GM19043 (cell line): ENCODE results near the gene SSR3.
"Not testable (repeated sequence)": the region's sequence is repeated elsewhere in the genome, so short reads cannot be mapped to it uniquely, and the experiment has no call there.

Source experiments
- ATAC-seq: cut with Tn5 transposase; IDR thresholded peaks from one replicate; pipeline ENCODE4 v1.9.1; 2021; ENCODE audit warnings: low read depth; ENCODE audit not compliant: unreplicated experiment

Gene SSR3

DNA sequence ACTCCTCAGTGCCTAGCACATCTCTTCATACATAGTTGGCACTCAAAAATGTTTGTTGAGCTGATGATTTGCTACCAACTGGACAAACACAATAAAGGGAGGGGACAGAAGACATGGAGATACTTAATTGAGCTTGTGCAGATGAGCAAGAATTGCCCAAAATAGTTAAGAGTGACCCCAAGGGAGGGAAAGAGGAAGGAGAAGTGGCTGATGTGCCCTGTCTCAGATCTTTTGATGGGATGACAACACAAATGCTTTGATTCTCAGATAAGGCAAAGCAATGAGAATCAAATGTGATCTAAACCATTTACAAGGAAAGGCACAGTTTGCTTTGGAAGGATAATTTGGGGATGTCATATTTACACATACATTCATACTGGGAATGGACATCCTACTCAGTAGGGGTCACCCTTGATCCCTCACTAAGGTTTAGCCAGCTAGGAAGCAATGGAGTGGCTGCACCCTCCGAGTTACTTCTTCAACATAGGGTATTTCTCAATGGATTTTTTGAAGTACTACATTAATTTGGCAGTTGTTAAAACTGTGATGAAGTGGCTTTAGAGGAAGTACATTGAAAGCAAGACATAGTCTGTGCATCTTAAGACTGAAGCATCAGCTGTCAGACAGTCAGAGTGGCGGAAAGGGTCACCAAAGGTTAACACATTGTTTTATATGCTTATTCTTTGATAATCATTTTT, 21.9 kb upstream of the SSR3 start:
- no peak for ATAC-seq

DNA sequence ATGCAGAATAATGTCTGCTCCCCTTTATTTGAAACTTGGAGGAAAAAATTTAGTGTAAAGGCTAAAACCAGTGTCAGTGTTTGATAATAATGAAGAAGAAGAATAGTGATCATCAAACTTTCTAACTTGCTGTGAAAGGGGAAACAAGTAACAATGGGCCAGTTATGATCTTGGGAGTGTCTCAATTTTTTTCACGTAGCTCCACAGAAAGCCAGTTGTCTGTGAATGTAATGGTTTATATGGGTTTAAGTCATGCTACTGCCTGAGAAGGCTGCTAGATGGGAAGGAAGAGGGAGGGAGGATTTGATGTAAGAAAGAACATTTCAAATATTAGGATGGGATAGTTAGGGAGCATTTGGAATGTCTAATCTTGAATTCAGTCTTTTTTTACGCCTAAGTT, 21.1 kb upstream of the SSR3 start:
- no peak for ATAC-seq

DNA sequence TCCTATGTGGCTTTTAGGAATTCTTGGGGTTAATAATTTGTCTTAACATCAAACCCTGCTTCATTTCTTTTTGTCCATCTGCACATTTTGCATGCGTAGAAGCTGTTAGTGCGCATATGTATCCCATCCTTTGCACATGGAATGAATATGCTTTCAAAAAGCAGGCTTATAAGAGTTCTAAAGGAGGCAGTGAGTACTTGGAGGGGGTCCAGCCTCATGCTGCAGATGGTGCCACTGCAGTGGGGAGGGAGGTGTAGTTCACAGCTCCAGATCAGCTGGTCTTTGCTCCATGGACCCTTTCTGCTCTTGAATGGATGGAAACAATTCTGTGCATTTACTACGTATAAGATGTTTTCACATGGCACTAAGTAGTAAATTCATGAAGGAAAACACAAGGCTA, 20.7 kb upstream of the SSR3 start:
- no peak for ATAC-seq

DNA sequence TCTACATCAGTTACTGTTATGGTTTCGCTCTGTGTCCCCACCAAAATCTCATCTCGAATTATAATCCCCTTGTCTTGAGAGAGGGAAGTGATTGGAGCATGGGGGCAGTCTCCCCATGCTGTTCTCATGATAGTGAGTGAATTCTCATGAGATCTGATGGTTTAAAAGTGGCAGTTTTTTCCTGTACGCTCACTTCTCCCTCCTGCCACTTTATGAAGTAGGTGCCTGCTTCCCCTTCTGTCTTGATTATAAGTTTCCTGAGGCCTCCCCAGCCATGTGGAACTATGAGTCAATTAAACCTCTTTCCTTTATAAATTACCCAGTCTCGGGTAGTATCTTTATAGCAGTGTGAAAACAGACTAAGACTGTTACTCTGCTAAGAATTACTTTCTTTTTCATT, 15.0 kb upstream of the SSR3 start:
- not testable (repeated sequence) for ATAC-seq

DNA sequence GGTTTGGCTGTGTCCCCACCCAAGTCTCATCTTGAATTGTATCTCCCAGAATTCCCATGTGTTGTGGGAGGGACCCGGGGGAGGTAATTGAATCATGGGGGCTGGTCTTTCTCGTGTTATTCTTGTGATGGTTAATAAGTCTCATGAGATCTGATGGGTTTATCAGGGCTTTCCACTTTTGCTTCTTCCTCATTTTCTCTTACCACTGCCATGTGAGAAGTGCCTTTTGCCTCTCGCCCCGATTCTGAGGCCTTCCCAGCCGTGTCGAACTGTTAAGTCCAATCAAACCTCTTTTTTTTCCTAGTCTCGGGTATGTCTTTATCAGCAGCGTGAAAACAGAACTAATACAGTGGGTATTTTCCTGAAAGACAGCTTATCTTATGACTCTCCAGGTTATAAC, 14.1 kb upstream of the SSR3 start:
- ATAC-seq, result not testable (repeated sequence)

DNA sequence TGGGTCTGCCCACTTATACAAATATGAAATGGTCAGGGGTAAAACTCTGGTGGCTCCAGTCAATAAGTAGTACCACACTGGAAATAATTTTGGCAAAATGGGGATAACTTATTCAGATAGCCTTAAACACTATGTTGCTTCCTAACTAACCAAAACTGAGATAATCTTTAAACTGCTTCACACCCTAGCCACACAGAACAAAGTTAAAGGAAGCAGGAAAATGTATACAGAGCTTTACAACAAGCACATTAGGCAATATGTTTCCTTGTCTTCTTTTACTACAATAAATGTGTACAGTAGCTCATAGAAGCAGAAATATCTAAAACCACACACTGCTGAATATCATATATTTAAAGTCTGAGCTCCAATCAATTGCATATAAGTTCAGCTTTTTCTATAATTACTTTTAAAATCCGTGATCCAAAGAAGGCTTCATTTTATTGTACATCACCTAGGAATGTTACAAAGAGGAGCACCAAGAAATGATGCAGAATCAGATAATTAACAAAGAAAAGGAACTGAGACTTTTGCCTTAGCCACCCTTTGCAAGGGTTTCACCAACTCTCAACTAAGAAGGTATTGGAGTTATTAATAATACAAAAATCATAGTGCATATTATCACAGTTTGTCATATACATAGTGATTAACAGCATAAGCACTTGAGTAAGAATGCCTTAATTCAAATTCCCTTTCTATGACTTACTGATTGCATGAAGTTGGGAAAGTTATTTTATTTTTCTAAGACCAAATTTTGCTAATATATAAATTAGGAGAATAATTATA, 9.2 kb upstream of the SSR3 start:
- no peak for ATAC-seq

DNA sequence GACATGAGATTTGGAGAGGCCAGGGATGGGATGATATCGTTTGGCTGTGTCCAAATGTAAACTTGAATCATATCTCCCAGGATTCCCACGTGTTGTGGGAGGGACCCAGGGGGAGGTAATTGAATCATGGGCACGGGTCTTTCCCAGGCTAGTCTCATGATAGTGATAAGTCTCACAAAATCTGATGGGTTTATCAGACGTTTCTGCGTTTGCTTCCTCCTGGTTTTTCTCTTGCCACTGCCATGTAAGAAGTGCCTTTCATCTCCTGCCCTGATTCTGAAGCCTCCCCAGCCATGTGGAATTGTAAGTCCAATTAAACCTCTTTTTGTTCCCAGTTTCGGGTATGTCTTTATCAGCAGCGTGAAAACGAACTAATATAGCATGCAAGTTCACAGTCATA, 7.6 kb upstream of the SSR3 start:
- not testable (repeated sequence) for ATAC-seq

DNA sequence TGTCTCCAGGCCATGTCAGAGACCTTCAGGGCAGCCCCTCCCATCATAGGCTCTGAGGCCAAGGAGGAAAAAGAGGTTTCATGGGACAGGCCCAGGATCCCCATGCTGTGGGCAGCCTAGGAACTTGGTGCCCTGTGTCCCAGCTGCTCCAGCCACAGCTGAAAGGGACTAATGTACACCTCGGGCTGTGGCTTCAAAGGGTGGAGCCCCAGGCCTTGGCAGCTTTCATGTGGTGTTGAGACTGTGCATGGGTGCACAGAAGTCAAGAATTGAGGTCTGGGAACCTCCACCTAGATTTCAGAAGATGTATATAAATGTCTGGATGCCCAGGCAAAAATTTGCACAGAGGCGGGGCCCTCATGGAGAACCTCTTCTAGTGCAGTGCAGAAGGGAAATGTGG, 6.6 kb upstream of the SSR3 start:
- ATAC-seq, result no peak

DNA sequence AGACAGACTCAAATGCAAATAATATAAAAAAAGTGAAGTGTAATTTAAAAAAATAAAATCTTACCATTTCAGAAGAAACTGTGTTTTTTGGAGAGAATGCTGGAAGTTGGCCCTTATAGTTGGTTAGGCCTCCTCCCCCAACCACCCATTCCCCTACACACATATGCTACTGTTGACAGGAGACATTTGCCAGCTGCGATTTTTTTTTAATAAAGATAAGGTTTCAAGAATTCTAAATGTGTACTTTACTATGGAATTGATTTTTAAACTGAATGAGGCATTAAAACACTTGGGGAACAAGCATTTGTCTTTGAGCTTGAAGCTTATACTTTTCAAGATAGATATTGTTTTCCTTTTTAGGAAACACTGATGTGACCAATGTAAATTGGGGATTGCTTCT, 4.4 kb upstream of the SSR3 start:
- ATAC-seq, result no peak

DNA sequence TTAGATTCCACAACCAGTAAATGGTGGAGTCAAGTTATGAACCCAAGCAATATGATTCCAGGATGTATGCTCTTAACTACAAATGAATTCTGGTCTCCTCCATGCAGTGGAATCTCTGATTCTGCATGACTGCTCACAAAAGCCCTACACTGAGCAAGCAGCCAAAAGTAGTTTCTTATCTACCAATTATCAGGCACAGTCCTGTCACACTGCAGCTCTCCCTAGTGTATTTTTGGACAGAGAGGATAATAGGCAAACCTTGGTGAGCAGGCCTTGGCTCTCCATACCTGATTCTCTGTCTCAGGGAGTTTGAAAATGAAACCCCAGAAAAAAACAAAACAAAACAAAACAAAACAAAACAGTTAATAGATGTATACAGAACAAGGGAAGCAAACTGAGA, 3.5 kb upstream of the SSR3 start:
- ATAC-seq, result no peak

DNA sequence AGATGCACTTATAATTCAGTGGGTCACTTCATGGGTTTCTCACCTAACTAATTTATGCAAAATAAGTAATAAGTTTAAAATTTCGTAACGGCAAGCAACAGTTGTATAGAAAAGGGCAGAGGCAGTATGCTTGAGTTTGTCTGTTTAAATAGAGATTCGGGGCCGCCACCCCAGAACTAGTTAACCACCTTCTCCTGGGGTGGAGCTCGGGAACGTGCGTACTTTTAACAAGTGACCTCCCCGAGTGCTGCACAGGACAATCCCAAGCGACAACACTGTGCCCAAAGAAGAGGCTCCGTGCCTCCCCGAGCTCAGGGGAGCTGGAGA, 439 bp downstream of the SSR3 start:
- ATAC-seq, result no peak

DNA sequence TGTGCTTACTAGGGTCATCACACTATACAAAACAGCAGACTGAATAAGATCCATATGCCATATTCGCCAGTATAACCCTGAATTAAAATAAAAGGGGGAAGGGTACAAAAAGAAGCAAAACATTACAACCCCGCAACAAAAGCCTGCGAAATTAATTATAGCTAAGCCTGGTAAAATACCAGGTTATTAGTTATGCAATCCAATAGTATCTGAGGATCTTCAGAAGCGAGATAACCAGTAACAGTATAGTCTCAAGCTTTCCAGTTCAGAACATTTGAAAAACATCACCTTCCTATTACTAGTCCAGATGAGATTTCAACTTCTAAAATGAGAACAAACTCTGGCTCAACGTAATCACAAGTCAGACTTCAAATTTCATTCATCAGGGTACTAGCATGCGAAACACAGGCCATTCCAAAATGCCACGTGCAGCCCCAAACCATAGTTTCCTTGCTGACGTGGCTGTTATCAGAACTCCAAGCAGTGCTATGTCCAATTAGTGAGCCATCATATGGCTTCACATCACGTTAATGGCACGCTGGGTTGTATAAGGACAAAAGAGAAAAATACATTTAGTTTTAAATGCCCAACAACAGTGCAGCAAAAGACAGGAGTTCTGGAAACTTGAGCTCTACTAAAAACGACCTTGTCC, 1.1 kb downstream of the SSR3 start:
- ATAC-seq, result no peak

DNA sequence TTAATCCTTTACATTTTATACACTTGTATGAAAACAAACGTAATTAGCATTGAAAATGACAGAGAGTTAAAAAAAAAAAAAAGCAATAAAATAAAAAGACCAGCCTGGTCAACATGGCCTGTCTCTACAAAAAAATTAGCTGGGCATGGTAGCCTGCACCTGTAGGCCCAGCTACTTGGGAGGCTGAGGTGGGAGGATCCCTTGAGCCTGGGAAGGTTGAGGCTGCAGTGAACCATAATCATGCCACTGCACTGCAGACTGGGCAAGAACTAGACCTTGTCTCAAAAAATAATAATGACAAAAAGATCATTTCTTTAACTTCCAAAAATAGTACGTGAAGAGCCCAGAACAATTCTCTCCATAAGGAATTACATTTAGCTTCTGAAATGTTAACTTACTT, 1.9 kb downstream of the SSR3 start:
- no peak for ATAC-seq

DNA sequence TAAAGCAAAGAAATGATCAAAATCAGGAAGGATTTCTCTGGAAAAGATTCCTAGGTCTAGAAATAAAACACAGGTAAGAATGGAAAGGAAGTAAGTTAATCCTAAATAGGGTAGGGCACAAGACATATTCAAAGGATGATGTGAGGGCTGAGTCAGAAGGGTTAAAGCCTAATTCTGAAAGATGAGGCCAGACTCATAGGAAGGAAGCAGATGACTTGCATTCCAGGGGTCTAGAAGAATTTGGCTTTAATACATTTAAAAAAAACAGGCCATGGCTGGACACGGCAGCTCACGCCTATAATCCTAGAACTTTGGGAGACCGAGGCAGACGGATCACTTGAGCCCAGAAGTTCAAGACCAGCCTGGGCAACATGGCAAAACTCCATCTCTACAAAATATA, 3.2 kb downstream of the SSR3 start:
- no peak for ATAC-seq

DNA sequence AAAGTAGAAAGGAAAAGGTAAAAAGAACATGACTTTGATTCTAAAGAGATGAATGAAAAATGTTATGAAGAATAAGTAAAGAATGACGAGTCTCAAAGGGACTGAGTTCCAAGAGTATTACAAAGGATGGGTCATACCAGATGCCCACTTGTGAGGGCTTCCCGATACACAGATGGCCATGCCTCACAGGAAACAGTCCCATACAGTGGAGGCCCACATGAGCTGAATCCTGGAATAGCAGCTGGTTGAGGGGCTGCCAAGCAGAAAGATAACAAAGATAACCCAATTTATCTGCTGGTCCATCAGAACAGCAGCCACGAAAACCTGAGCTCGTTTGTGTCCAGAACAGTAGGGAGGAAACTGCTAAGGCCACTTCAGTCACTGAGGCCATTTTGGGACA, 3.7 kb downstream of the SSR3 start:
- ATAC-seq, result no peak

DNA sequence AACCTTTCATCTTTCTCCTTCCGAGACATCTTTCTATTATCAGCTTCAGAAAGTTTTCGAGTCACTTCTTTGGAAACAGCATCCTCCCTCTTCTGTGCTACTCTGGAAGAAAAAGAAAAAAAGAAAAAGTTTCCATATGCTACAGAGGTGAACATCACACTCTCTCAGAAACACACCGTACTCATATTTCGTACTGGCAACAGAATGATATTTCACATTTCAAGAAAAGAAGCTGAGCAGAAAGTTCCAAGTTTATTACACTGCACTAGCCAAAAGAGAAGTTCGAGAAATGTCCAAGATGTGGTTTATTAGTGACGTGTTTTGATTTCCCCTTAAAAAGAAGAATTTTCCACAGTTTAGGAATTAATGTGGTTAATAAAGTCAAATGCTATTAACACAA, 6.0 kb downstream of the SSR3 start:
- ATAC-seq, result no peak

DNA sequence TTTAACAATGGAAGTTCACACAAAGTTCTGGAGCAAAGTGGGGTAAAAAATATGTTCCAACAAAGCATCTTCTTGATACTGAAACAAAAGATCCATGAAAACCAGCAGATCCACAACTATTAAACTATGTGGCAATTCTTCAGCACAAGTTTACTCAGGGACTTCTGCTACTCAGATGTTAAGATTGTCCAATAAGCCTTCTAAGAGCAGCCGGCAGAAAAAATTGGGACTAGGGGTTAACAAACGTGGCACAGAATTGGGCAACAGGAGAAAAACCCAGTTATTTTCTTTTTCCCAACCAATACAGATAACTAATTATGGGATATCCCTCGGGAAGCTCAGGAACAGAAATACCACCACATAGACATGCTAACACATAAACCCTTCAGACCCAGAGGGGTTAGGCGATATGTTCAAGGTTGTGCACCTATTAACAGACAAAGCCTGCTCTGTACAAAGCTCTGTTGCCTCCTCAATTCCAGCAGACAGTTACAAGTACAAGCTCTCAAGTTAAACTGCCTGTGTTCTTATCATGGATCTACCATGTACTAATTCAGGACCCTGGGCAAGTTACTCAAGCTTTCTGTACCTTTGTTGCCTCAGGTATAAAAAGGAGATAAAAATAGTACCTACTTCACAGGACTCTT, 6.8 kb downstream of the SSR3 start:
- ATAC-seq, result no peak

DNA sequence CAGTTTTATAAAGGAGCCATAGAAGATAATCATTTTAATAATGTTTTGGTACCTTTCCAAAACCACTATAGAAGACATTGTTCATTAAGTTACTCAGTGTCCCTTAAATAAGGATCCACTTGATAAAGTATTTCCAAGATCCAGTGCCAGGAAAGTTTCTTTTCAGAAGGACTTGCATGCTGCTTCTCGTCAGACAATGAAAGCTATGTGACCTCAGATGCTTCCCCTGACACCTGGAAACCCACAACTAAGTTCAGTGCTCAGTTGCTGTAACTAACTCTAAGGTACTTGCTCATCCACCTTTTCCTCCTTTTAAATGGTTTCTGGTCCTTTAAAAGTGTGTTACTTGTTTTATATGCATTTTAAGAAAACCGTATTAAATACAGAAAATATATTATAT, 7.3 kb downstream of the SSR3 start:
- ATAC-seq, result no peak

DNA sequence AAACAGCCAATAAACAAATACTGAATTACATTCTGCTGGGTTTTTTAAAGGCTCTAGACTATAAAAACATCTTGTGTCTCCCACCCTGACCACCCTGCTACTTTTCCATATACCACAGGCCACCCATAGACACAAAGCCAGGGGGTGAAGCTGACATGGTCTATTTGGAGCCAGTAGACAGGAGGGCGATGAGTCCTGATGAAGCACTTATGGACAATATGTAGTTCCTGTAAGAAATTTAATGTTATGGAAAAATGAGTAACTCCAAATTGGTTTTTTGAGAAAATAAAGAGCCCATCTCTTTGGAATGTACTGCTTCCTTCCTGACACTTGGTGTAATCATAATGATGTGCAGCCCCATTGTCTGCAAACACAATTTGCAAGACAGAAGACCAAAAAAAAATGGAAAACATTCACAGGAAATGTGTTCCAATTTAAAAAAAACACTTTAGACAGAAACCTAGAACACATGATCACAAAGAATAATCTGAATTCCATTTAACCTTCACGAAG, 11.8 kb downstream of the SSR3 start:
- no peak for ATAC-seq

DNA sequence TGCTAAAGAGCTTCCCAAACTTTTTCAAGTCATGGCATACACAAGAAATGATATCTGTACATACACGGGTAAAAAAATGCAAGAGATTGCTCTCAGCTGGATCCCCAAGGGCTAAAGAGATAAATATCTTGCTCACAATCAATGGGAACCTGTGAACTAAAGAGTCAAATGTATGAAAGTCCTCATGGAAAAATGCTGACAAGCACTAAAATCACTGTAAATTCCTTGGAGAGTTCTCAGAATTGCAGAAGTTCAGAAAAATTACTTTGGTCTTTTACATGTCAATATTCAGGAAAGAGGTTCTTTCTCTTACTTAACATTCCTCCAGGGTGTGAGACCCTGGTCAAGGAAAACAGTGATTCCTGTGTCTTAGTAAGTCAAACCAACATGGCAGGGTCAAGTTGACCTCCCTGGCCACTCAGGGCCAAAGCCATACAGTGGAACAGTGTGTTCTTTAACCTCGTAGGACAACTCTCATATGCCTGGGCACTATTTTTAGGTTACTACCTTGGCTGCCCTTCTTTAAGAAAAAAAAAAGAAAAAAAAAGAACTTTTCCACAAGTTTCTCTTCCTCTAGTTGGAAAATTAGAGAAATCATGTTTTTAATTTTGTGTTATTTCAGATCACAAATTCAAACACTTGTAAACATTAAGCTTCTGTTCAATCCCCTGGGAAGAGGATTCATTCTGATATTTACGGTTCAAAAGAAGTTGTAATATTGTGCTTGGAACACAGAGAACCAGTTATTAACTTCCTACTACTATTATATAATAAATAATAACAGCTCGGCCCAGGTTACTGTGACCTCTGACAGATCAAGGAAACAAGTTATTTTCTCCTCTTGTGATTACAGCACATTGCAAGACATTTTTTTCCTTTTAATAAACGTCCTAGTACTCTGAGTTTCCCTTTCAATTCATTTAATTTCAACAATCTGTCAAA, 12.5 kb downstream of the SSR3 start:
- no peak for ATAC-seq
